Glutamatergic neuron (in vitro differentiated cells): ENCODE measurements around the gene POLDIP2. TPM values are rescaled to one million over a fixed set of nuclear protein-coding genes. Genes with fewer than 3 reads are reported as not detected.

Experiments
- DNase-seq: peaks from one replicate; pipeline ENCODE4 v3.0.0; 2022
- H3K27ac Mint-ChIP-seq: one replicate; pipeline ENCODE4 v1.8.0; 2020; ENCODE audit warnings: mild to moderate bottlenecking, mixed read lengths, inconsistent platforms; ENCODE audit not compliant: unreplicated experiment
- H3K27me3 Mint-ChIP-seq: one replicate; pipeline ENCODE4 v1.8.0; 2020; ENCODE audit warnings: mild to moderate bottlenecking, moderate library complexity, mixed read lengths, inconsistent platforms; ENCODE audit not compliant: unreplicated experiment
- H3K36me3 Mint-ChIP-seq: one replicate; pipeline ENCODE4 v1.8.0; 2020; ENCODE audit warnings: mild to moderate bottlenecking, mixed read lengths, inconsistent platforms; ENCODE audit not compliant: unreplicated experiment
- H3K4me1 Mint-ChIP-seq: one replicate; pipeline ENCODE4 v1.8.0; 2020; ENCODE audit warnings: mild to moderate bottlenecking, low read depth, mixed read lengths, inconsistent platforms; ENCODE audit not compliant: unreplicated experiment
- H3K4me3 Mint-ChIP-seq: one replicate; pipeline ENCODE4 v1.8.0; 2020; ENCODE audit warnings: mild to moderate bottlenecking, mixed read lengths, inconsistent platforms; ENCODE audit not compliant: unreplicated experiment
- H3K9me3 Mint-ChIP-seq: one replicate; pipeline ENCODE4 v1.8.0; 2020; ENCODE audit warnings: mild to moderate bottlenecking, moderate library complexity, mixed read lengths, inconsistent platforms; ENCODE audit not compliant: unreplicated experiment
- CTCF ChIP-seq: fragments of 200-600 bp; sonication (generic); IDR thresholded peaks from one replicate; pipeline ENCODE4 v1.5.0; 2021; ENCODE audit not compliant: partially characterized antibody, unreplicated experiment
- total RNA-seq: library from RNA; stranded (reverse); fragmentation: NEBNext Ultra II Directional; extraction: Animal tissue kit (Norgen Biotek cat#: 25700); gene quantifications from one replicate; pipeline ENCODE4 v1.2.1, GENCODE V29; 2021; ENCODE audit not compliant: unreplicated experiment

POLDIP2 gene
- total RNA-seq, 1 donor from 2014 or later, result 73.5 TPM

GRCh38 chr17:28370035-28370743 is 12.9 kb upstream of the POLDIP2 start, which contains the start of gene VTN:
Gene VTN, minus strand, starts transcription at chr17:28370307. Its CDS starts 104 bp downstream, at chr17:28370203.
- H3K4me1 Mint-ChIP-seq, result peaks cover 17% of the 10 kb centered on the region

GRCh38 chr17:28369684-28370034 is 12.3 kb upstream of the POLDIP2 start:
- Mint-ChIP-seq H3K36me3 (peaks cover 4% of the 10 kb centered on the region), H3K27ac (peak overlapping the region; percentile 4), H3K4me3 (no peak overlapping the region), H3K4me1 (peaks cover 17% of the 10 kb centered on the region), H3K9me3 (peaks cover 16% of the 10 kb centered on the region), H3K27me3 (peaks cover 18% of the 10 kb centered on the region)
- TF ChIP-seq CTCF, result no peak
- DNase-seq, result no peak

More at GRCh38 chr17:28370035-28370743, 12.9 kb upstream of the POLDIP2 start, which contains the start of gene VTN:
- H3K9me3 Mint-ChIP-seq, result peaks cover 16% of the 10 kb centered on the region
- TF ChIP-seq CTCF, result no peak
- peak; percentile 33 for DNase-seq
- H3K36me3 Mint-ChIP-seq, result peaks cover 4% of the 10 kb centered on the region
- peak within 1 kb of the TSS; percentile 81 for H3K27ac Mint-ChIP-seq
- H3K4me3 Mint-ChIP-seq, result peak within 1 kb of the TSS; percentile 83
- peaks cover 20% of the 10 kb centered on the region for H3K27me3 Mint-ChIP-seq

GRCh38 chr17:28368915-28369683 is 11.8 kb upstream of the POLDIP2 start:
- DNase-seq, result no peak
- Mint-ChIP-seq H3K27ac (no peak overlapping the region), H3K9me3 (peaks cover 16% of the 10 kb centered on the region), H3K4me3 (no peak overlapping the region), H3K36me3 (peaks cover 4% of the 10 kb centered on the region), H3K4me1 (peaks cover 17% of the 10 kb centered on the region), H3K27me3 (peaks cover 18% of the 10 kb centered on the region)
- TF ChIP-seq CTCF, result no peak

GRCh38 chr17:28368306-28368831 is 11.0 kb upstream of the POLDIP2 start:
- Mint-ChIP-seq H3K36me3 (peaks cover under 1% of the 10 kb centered on the region), H3K4me1 (peaks cover 13% of the 10 kb centered on the region), H3K27me3 (peaks cover 18% of the 10 kb centered on the region), H3K4me3 (no peak overlapping the region), H3K9me3 (peaks cover 14% of the 10 kb centered on the region), H3K27ac (no peak overlapping the region)
- no peak for DNase-seq
- TF ChIP-seq CTCF, result no peak
